ENCODE data around the gene MYO9B. TPM values are rescaled to one million over a fixed set of nuclear protein-coding genes. Genes with fewer than 3 reads are reported as not detected.

The MYO9B gene
- total RNA-seq, 1 experiment from 2014 or later, result 94.3 TPM

DNA sequence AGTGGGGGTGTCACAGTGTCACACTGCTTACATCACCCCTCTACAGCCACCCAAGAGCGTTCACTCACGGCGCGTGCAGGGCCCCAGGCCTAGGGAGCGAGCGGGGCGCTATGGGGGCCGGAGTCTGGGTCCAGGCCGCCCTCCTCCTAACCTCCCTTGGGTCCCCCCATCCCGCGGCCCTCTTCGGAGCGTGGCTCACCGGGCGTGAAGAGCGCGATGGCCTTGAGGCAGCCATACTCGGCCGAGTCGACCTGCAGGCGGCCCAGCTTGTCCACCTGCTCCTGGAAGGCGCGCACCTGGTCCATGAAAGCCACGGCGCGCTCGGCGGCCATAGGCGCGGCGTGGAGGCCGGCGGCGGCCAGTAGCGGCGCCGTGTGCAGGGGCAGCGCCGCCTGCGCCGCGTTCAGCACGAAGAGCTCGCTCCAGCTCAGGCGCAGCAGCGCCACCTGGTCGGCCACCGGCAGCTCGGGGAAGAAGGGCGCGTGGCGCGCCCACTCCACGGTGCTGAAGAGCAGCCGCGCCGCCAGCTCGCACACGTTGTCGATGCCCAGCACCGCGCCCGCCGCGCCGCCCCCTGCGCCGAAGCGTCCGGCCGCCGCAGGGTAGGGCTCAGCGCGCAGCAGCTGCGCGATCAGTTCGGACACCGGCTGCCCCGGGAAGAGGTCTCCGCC, 159.9 kb downstream of the MYO9B start (continued):
- TF ChIP-seq, protein P1, sequence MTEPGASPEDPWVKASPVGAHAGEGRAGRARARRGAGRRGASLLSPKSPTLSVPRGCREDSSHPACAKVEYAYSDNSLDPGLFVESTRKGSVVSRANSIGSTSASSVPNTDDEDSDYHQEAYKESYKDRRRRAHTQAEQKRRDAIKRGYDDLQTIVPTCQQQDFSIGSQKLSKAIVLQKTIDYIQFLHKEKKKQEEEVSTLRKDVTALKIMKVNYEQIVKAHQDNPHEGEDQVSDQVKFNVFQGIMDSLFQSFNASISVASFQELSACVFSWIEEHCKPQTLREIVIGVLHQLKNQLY (CRISPR knock-in tag; IDR thresholded peaks at IDR 0.05), result 0 out of 2 replicates have a peak, but pooled peaks have one; percentile 37
- TF ChIP-seq AFF4 (CRISPR knock-in tag; IDR thresholded peaks at IDR 0.05; ENCODE audit: borderline replicate concordance) (no peak), HMGXB4 (CRISPR knock-in tag; IDR thresholded peaks at IDR 0.05) (peak; percentile 96; the same call in 1 of the 2 replicates), ZMAT4 (CRISPR knock-in tag; IDR thresholded peaks at IDR 0.05) (no peak), CBFB (CRISPR knock-in tag; IDR thresholded peaks at IDR 0.05; ENCODE audit: low read depth) (no peak), EMX1 (CRISPR knock-in tag; IDR thresholded peaks at IDR 0.05) (no peak), ZBTB43 (CRISPR knock-in tag; IDR thresholded peaks at IDR 0.05) (peak; percentile 82; the same call in 1 of the 2 replicates), TP53 (CRISPR knock-in tag; IDR thresholded peaks at IDR 0.05) (0 out of 2 replicates have a peak, but pooled peaks have one; percentile 78)

- Mint-ChIP-seq H3K27me3 (ENCODE audit: low read depth) (no peaks in the 10 kb centered on the region), H3K4me3 (peak overlapping the region; percentile 80; the same call in 1 of the 2 replicates), H3K4me1 (peaks cover 34% of the 10 kb centered on the region), H3K36me3 (peaks cover 34% of the 10 kb centered on the region), H3K9me3 (no peaks in the 10 kb centered on the region), H3K27ac (peak overlapping the region; percentile 78; the same call in 1 of the 2 replicates)
- TF ChIP-seq CDX4 (CRISPR knock-in tag; IDR thresholded peaks at IDR 0.05; ENCODE audit: borderline replicate concordance) (no peak), KAT7 (CRISPR knock-in tag; IDR thresholded peaks at IDR 0.05; ENCODE audit: borderline replicate concordance) (0 out of 2 replicates have a peak, but pooled peaks have one; percentile 26), RELA (CRISPR knock-in tag; IDR thresholded peaks at IDR 0.05; ENCODE audit: borderline replicate concordance) (0 out of 2 replicates have a peak, but pooled peaks have one; percentile 5), ZNF416 (CRISPR knock-in tag; IDR thresholded peaks at IDR 0.05) (no peak)
- ATAC-seq (peak; percentile 33), DNase-seq (ENCODE audit: low spot score) (peak; percentile 62)
- ChIA-PET CTCF (interaction anchor here (1.0 to 3.2 kb wide), 9 partner anchors 8 to 189 kb away, joined by 3 to 12 read pairs (median 7); partner anchors contain the start of genes MRPL34, OCEL1 and USE1), POLR2A (interaction anchor here (0.5 to 2.8 kb wide), 5 partner anchors 9 to 400 kb away, joined by 3 to 9 read pairs (median 5); partner anchors contain the start of genes BABAM1 and OCEL1)
Observed at GRCh38 chr19:17235971-17236777, 160.6 kb downstream of the MYO9B start.
